GM15510 (cell line): ENCODE measurements around the gene APOA5.

Source experiments
- POLR2A ChIP-seq: IDR thresholded peaks from 3 replicates; pipeline ENCODE4 v1.6.1; 2011; ENCODE audit warnings: borderline replicate concordance; ENCODE audit not compliant: insufficient read length; ENCODE audit errors: extremely low read depth

APOA5 gene

GRCh38 chr11:116813781-116814471, 22.2 kb upstream of the APOA5 start:
- TF ChIP-seq POLR2A = no peak

GRCh38 chr11:116813170-116813569, 21.5 kb upstream of the APOA5 start:
- TF ChIP-seq POLR2A = no peak

GRCh38 chr11:116812109-116812508, 20.4 kb upstream of the APOA5 start:
- TF ChIP-seq POLR2A = no peak

GRCh38 chr11:116811194-116811593, 19.5 kb upstream of the APOA5 start:
- no peak for TF ChIP-seq POLR2A

DNA sequence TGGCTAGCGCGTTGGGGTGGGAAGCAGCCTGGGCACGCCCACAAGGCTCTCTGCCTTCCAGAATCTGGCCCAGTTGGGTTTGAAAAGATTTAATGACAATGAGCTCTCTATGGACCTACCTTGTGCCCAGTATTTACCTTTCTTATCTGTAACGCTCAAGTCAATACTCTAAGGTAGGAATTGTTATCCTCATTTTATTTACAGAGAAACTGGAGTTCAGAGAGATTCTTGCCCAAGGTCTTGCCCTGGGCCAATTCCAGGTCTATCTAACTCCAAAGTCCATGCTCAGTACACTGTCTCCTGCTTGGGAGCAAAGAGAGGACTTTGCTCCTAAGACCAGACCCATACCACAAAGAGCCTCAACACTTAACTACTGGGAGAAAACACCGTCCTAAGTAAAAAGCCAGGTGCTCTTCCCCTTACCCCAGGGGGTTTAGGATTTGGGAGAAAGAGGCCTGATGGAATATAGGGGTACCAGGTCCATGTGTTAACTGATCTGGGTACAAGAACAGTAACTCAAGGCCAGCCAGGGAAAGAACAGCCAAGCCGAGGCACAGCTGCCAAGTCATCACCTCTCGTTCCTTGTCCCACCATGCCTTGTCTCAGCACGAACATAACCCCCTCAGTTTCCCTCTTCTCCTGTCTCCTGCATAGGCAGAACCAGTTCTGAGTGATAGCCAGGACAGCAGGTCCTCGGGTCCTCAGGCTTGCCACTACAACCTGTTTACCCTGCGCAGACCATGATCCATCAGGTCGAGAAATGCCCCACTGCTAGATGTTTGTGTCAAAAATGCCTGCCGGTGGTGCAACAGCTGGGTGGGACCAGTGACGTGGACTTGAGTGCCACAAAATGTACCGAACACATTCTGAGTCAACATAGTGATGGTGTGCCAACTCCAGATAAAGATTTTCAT, 16.8 kb upstream of the APOA5 start:
- no peak for TF ChIP-seq POLR2A

DNA sequence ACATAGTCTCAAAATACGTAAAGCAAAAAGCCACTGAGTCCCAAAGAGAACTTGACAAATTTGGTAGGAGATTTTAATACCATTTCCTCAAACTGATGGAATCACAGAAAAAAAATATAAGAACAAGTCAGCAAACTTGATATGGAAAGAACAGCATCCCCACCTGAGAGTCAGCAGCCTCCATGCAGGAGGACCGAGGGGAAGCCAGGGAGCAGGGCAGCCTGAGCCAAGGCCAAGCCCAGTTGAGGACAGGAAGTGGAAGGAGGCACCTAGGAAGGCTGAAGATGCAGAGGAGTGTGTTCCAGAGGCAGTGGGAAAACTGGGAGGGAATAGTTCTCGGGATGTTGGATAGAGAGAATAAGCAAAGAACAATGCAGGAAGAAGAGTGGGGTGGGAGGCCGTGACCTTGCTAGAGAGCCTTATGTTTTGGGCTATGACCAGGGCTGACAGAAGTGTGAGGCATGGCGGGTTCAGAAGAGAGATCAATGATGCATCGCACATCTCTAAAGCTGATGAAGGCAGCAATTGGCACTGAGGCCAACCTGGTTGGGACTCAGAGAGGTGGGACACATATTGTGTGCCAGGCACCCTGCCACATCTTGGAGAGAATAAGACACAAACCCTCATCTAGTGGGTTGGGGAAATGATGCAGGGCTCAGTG, 16.1 kb upstream of the APOA5 start:
- TF ChIP-seq POLR2A = no peak

- TF ChIP-seq POLR2A = no peak
Observed at GRCh38 chr11:116804001-116804400, 12.3 kb upstream of the APOA5 start.

GRCh38 chr11:116800610-116801009, 8.9 kb upstream of the APOA5 start:
- no peak for TF ChIP-seq POLR2A

DNA sequence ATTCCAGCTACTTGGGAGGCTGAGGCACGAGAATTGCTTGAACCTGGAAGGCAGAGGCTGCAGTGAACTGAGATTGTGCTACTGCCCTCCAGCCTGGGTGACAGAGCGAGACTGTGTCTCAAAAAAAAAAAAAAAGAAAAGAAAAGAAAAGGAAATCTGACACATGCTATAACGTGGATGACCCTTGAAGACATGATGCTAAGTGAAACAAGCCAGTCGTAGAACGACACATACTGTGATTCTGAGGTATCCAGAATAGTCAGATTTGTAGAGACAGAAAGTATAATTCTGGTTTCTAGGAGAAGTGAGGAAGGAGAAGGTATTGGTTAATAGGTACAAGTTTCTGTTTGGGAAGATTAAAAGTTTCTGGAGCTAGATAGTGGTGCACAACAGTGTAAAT, 6.7 kb upstream of the APOA5 start:
- no peak for TF ChIP-seq POLR2A

DNA sequence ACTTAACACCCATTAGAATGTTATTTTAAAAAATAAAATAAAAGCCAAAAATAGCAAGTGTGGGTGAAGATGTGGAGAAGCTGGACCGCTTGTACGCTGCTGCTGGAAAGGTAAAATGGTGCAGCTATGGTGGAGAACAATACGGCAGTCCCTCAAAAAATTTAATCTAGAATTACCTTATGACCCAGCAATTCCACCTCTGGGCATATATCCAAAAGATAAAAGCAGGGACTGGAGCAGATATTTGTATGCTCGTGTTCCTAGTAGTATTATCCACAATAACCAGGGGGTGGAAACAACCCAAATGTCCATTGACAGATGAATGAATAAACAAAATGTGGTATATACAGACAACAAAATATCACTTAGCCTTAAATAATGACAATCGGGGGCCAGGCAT, 6.1 kb upstream of the APOA5 start:
- TF ChIP-seq POLR2A = no peak

DNA sequence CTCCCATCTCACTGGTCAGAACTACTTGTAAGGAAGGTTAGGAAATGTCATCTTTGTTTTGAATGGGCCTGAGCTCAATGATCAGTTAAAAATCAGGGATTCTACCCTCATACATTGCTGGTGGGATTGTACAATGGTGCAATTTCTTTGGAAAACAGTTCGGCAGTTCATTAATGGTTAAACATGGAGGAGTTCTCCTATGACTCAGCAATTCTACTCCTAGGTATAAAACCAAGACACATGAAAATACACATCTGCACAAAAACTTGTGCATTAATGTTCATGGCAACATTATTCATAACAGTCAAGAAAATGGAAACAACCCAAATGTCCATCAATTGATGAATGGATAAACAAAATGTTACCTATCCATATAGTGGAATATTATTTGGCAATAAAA, 4.9 kb upstream of the APOA5 start:
- no peak for TF ChIP-seq POLR2A

DNA sequence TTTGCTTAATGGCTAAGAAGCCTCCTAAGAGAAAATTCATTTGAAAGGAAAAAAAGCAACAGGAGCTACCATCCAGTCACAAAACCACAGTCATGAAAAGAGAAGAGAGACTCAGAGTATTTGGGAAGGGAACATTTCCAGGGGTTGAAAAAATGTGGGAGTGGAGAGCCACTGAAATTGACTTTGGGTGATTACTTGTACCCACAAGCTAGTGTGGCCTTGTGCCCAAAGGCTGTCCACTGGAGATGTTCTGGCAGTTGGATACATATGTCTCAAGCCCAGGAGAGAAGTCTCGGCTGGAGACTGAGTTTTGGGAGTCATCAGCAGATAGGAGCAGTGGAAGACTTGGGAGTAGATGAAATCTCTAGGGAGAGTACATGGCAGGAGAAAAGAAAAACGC, 3.2 kb upstream of the APOA5 start:
- TF ChIP-seq POLR2A = no peak

- no peak for TF ChIP-seq POLR2A
Observed at GRCh38 chr11:116793772-116794097, 2.1 kb upstream of the APOA5 start.

- no peak for TF ChIP-seq POLR2A
Observed at GRCh38 chr11:116792869-116793771, 1.4 kb upstream of the APOA5 start.
